Left ventricle myocardium inferior (tissue), 1 donor: Measurements from ENCODE around the gene AP3S2. TPM values are rescaled to one million over a fixed set of nuclear protein-coding genes. Genes with fewer than 3 reads are reported as not detected.

Experiments used
- DNase-seq: peaks from one replicate; pipeline ENCODE4 v3.0.0-alpha.2; 2020
- H3K27ac ChIP-seq: fragments of 200-600 bp; replicated peaks from 2 replicates; pipeline ENCODE4 v1.8.0; 2021
- H3K27me3 ChIP-seq: fragments of 200-600 bp; 2 replicates; pipeline ENCODE4 v1.8.0; 2021; ENCODE audit warnings: low read depth
- H3K36me3 ChIP-seq: fragments of 200-600 bp; 2 replicates; pipeline ENCODE4 v1.8.0; 2021
- H3K4me1 ChIP-seq: fragments of 200-600 bp; 2 replicates; pipeline ENCODE4 v1.8.0; 2021
- H3K4me3 ChIP-seq: fragments of 200-600 bp; 2 replicates; pipeline ENCODE4 v1.8.0; 2021; ENCODE audit warnings: mild to moderate bottlenecking, moderate library complexity
- H3K9me3 ChIP-seq: fragments of 200-600 bp; replicated peaks from 2 replicates; pipeline ENCODE4 v1.8.0; 2021
- CTCF ChIP-seq: fragments of 200-600 bp; IDR thresholded peaks from 2 replicates; pipeline ENCODE4 v1.8.0; 2021; ENCODE audit warnings: antibody characterized with exemption, mild to moderate bottlenecking, borderline replicate concordance
- intact Hi-C: fragments of 100-400 bp; cut with micrococcal nuclease; formaldehyde crosslinking; loops from one replicate; pipeline ENCODE4 v1.11.0; 2022
- total RNA-seq: library from RNA; stranded (reverse); fragmentation: NEBNext Ultra II Directional; extraction: Animal tissue kit (Norgen Biotek cat#: 25700); gene quantifications from one replicate; pipeline ENCODE4 v1.2.1, GENCODE V29; 2021
- donor health status: DM: no; HTN: yes; CAD: no; lungs with severe emphysema.

The AP3S2 gene
- total RNA-seq, 1 donor from 2014 or later: 44.1 TPM

DNA sequence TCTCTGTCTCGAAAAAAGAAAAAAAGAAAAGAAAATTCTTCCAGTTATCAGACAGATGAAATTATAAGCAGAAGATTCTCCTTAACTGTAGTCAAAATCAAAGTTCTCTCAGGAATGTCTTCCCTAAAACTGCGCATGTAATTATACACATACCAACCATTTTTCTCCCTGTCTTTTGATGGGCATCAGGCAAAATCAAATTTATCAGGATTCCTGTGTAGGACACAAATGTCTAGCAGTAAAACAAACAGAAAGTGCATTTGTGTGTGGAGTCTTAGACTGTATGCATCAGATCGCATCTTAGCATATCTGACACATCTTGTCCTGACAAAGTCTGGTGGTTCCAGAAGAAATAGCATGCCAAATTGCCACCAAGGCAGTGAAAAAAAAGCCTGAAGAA lies 22.9 kb upstream of the AP3S2 start:
- Histone ChIP-seq H3K36me3 (no peaks in the 10 kb centered on the region), H3K4me1 (peaks cover 18% of the 10 kb centered on the region), H3K27me3 (peaks cover 5% of the 10 kb centered on the region), H3K4me3 (no peak overlapping the region), H3K9me3 (no peaks in the 10 kb centered on the region), H3K27ac (no peak overlapping the region)
- no peak for DNase-seq
- no peak for TF ChIP-seq CTCF
- intact Hi-C loops: no loop called here

DNA sequence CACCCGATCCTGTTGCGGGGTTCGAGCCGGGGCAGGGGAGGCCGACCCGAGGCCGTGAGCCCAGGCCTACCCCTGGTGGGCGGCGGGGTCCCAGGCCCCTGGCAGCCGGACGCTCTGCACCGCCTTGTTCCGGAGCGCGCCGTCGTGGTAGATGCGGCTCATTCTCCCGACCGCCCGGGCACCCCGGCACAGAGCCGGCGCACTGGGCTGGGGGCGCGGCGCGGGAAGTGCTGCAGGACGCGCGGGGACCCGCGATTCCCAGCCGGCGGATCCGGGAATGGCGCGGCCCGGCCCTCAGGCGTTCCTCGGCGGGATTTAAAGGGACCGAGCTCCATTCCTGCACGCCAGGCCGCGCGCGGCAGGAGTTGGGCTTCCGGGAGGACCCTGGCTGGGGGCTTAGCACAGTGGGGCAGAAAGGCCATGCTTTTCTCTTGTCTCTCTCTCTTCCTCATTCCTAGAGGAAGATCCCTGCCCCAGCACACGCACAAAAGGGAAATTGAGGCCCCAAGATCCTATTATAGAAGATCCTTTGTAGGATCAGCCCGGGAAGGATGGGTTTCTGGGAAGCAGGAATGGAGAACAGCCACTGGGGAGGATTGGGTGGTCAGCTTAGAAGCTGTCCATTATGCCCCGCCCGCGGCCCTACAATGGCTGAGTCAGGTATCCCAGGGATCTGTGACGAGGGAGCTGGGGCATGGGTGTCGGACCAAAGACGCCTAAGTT lies 19.0 kb upstream of the AP3S2 start, which contains the start of gene ARPIN:
Gene ARPIN, minus strand, starts transcription at position 279 of the 723 bp plus-strand sequence. Its CDS starts 117 bp downstream, at position 162.
- Histone ChIP-seq H3K27me3 (no peaks in the 10 kb centered on the region), H3K27ac (peak within 1 kb of the TSS; percentile 84), H3K9me3 (no peaks in the 10 kb centered on the region), H3K4me3 (peak within 1 kb of the TSS; percentile 97), H3K36me3 (peaks cover 11% of the 10 kb centered on the region), H3K4me1 (peaks cover 23% of the 10 kb centered on the region)
- TF ChIP-seq CTCF: no peak
- intact Hi-C loops: no loop called here
- DNase-seq: peak; percentile 68

DNA sequence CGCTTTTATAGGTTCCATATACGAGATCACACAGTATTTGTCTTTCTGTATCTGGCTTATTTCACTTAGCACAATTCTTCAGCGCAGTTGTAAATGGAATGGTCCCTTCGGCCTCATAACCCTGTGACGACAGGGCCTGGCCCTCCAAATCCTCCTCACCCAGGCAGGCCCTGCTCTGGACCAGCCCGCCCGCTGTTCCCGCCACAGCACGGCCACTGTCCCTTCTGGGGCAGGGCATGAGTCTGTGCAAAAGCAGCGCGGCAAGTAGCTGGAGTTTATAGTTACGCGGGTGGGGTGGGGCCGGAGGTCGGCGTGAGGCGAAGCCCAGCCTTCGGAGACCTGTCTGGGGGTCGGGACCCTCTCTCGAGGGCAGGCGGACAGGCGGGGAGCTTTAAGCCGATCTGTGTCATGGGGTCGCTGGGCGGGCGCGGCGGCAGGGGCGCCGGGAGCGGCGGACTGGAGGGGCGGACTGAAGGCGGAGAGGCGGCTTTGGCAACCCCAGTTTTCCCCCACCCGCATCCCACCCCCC lies 18.4 kb upstream of the AP3S2 start:
- intact Hi-C loops: no loop called here
- TF ChIP-seq CTCF: no peak
- no peaks in the 10 kb centered on the region for H3K27me3 ChIP-seq
- peaks cover 23% of the 10 kb centered on the region for H3K4me1 ChIP-seq
- peak overlapping the region; percentile 97 for H3K4me3 ChIP-seq
- H3K9me3 ChIP-seq: no peaks in the 10 kb centered on the region
- peaks cover 11% of the 10 kb centered on the region for H3K36me3 ChIP-seq
- peak; percentile 35 for DNase-seq
- H3K27ac ChIP-seq: peak overlapping the region; percentile 84

- DNase-seq: no peak
- Histone ChIP-seq H3K27ac (no peak overlapping the region), H3K9me3 (no peaks in the 10 kb centered on the region), H3K36me3 (peaks cover 17% of the 10 kb centered on the region), H3K27me3 (no peaks in the 10 kb centered on the region), H3K4me1 (peaks cover 23% of the 10 kb centered on the region), H3K4me3 (peak overlapping the region; percentile 97)
- intact Hi-C loops: no loop called here
- TF ChIP-seq CTCF: no peak
These were observed 17.3 kb upstream of the AP3S2 start for GRCh38 chr15:89910891-89911626.

DNA sequence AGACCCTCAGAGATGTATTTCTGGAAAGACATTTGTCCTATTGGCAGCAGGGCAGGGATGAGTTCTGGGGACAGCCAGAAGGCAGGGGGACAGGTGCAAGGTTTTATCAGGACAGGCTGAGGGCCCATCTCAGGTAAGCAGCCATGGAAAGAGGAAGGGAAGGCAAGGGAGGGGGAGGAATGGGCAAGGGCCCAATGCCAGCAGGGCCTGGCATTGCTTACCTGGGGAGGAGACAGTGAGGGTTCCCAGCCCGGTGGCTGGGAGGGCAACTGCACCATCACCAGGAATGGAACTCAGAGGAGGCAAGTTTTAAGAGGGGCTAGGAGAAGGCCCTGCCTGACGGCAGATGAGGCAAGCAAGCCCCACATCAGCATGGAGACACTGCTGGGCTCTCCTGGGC lies 15.8 kb upstream of the AP3S2 start:
- TF ChIP-seq CTCF: no peak
- no peak for DNase-seq
- H3K4me3 ChIP-seq: no peak overlapping the region
- intact Hi-C loops: no loop called here
- no peaks in the 10 kb centered on the region for H3K9me3 ChIP-seq
- peaks cover 23% of the 10 kb centered on the region for H3K4me1 ChIP-seq
- H3K36me3 ChIP-seq: peaks cover 20% of the 10 kb centered on the region
- H3K27me3 ChIP-seq: no peaks in the 10 kb centered on the region
- H3K27ac ChIP-seq: no peak overlapping the region
